ENCODE measurements around the gene AP2S1.

AP2S1 gene

GRCh38 chr19:46841458-46842083, 9.1 kb downstream of the AP2S1 start:
- Histone ChIP-seq H3K36me3 (peaks cover 68% of the 10 kb centered on the region), H3K27me3 (no peaks in the 10 kb centered on the region), H3K9me3 (no peaks in the 10 kb centered on the region), H3K4me1 (ENCODE audit: control insufficient read depth in 1 of 2, insufficient read depth in 1 of 2, low read depth in 1 of 2, low read length in 1 of 2) (no peaks in the 10 kb centered on the region), H3K4me3 (ENCODE audit: low read depth in 1 of 2, low read length in 1 of 2) (no peak overlapping the region), H3K27ac (no peak overlapping the region)
- TF ChIP-seq, protein P1, sequence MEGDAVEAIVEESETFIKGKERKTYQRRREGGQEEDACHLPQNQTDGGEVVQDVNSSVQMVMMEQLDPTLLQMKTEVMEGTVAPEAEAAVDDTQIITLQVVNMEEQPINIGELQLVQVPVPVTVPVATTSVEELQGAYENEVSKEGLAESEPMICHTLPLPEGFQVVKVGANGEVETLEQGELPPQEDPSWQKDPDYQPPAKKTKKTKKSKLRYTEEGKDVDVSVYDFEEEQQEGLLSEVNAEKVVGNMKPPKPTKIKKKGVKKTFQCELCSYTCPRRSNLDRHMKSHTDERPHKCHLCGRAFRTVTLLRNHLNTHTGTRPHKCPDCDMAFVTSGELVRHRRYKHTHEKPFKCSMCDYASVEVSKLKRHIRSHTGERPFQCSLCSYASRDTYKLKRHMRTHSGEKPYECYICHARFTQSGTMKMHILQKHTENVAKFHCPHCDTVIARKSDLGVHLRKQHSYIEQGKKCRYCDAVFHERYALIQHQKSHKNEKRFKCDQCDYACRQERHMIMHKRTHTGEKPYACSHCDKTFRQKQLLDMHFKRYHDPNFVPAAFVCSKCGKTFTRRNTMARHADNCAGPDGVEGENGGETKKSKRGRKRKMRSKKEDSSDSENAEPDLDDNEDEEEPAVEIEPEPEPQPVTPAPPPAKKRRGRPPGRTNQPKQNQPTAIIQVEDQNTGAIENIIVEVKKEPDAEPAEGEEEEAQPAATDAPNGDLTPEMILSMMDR (IDR thresholded peaks at IDR 0.05), result no peak

DNA sequence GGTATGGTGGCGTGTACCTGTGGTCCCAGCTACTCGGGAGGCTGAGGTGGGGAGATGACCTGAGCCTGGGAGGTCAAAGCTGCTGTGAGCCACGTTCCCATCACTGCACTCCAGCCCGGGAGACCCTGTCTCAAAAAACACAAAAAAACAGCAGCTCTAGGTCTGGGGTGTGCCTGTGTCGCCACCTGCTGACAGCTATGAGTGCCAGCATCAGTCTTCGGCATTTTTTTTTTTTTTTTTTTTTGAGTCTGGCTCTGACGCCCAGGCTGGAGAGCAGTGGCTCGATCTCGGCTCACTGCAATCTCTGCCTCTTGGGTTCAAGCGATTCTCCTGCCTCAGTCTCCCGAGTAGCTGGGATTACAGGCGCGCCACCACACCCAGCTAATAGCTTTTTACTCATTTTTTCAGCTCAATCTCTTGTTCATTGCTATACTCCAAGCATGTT, 10.1 kb downstream of the AP2S1 start:
- Histone ChIP-seq H3K4me3 (ENCODE audit: low read depth in 1 of 2, low read length in 1 of 2) (no peak overlapping the region), H3K4me1 (ENCODE audit: control insufficient read depth in 1 of 2, insufficient read depth in 1 of 2, low read depth in 1 of 2, low read length in 1 of 2) (no peaks in the 10 kb centered on the region), H3K36me3 (peaks cover 68% of the 10 kb centered on the region), H3K27me3 (no peaks in the 10 kb centered on the region), H3K9me3 (no peaks in the 10 kb centered on the region), H3K27ac (no peak overlapping the region)
- TF ChIP-seq, protein P1 (IDR thresholded peaks at IDR 0.05), result peak; percentile 47

DNA sequence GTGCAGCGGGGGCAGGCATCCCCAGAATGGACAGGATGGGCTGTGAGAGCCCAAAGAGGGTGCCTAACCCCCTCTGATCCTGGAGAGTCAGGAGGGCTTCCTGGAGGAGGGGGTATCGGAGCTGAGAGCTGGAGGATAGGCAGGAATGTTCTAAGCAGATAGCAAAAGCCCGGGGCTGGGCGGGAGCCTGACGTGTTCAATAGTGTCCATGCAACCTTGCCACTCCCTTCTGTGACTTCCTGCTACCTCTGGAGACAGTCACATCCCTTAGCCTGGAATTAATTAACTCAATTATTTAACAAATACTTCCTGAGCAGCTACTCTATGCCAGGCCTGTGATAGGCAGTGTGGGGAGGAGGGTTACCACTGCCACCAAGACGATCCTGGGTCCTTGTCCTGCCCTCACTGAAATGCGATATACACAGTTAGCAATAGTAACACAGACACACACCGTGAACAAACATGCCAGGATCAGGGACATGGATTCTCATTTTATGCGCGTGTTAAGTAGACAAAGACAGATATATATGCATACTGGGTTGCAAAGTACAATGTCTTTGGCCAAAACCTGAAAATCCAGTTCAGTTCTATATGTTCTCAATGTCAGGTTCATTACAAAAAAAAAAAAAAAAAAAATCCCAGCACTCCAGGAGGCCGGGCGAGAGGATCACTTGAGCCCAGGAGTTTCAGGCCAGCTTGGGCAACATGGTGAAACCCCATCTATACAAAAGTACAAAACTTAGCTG, 10.7 kb downstream of the AP2S1 start:
- Histone ChIP-seq H3K27me3 (no peaks in the 10 kb centered on the region), H3K27ac (no peak overlapping the region), H3K36me3 (peaks cover 68% of the 10 kb centered on the region), H3K9me3 (no peaks in the 10 kb centered on the region), H3K4me3 (ENCODE audit: low read depth in 1 of 2, low read length in 1 of 2) (no peak overlapping the region), H3K4me1 (ENCODE audit: control insufficient read depth in 1 of 2, insufficient read depth in 1 of 2, low read depth in 1 of 2, low read length in 1 of 2) (no peaks in the 10 kb centered on the region)
- TF ChIP-seq, protein P1 (IDR thresholded peaks at IDR 0.05), result no peak

GRCh38 chr19:46838160-46838559, 12.5 kb downstream of the AP2S1 start:
- H3K27ac ChIP-seq, result no peak overlapping the region
- no peak overlapping the region for H3K4me3 ChIP-seq (ENCODE audit: low read depth in 1 of 2, low read length in 1 of 2)
- H3K27me3 ChIP-seq, result no peaks in the 10 kb centered on the region
- H3K9me3 ChIP-seq, result no peaks in the 10 kb centered on the region
- TF ChIP-seq, protein P1 (IDR thresholded peaks at IDR 0.05), result no peak
- H3K36me3 ChIP-seq, result peaks cover 52% of the 10 kb centered on the region
- H3K4me1 ChIP-seq (ENCODE audit: control insufficient read depth in 1 of 2, insufficient read depth in 1 of 2, low read depth in 1 of 2, low read length in 1 of 2), result no peaks in the 10 kb centered on the region

GRCh38 chr19:46834984-46835383, 15.7 kb downstream of the AP2S1 start:
- Histone ChIP-seq H3K9me3 (no peaks in the 10 kb centered on the region), H3K4me3 (ENCODE audit: low read depth in 1 of 2, low read length in 1 of 2) (no peak overlapping the region), H3K27ac (no peak overlapping the region), H3K36me3 (peaks cover 29% of the 10 kb centered on the region), H3K27me3 (no peaks in the 10 kb centered on the region), H3K4me1 (ENCODE audit: control insufficient read depth in 1 of 2, insufficient read depth in 1 of 2, low read depth in 1 of 2, low read length in 1 of 2) (no peaks in the 10 kb centered on the region)
- TF ChIP-seq, protein P1 (IDR thresholded peaks at IDR 0.05), result no peak

Measured in neutrophil (primary cell).